HEK293 (cell line): Measurements from ENCODE around the gene SDHAF4.
A peak's percentile ranks its signal among the peaks of the same experiment; 100 is the strongest.

ENCODE experiments used
- CTCF ChIA-PET: fragments of 350-600 bp; formaldehyde crosslinking; extraction: SDS; loops from one replicate; lab custom pipeline; 2021; ENCODE audit warnings: antibody characterized with exemption; lab: Yijun Ruan, JAX
- POLR2A ChIA-PET: fragments of 300-600 bp; formaldehyde crosslinking; extraction: SDS; loops from one replicate; lab custom pipeline; 2020; ENCODE audit warnings: antibody characterized with exemption, inconsistent platforms; lab: Yijun Ruan, JAX
- H3K27ac ChIP-seq: fragments of 200-500 bp; sonication (Bioruptor generic); 2 replicates; pipeline ENCODE4 v1.5.1; 2014; ENCODE audit warnings: low read depth, low read length, control low read depth, inconsistent platforms; ENCODE audit errors: extremely low read depth
- H3K36me3 ChIP-seq, 2 experiments: fragments of 200-500 bp in 1 of 2; sonication (Bioruptor generic) in 1 of 2; 1 replicate in 1 of 2; 2 replicates in 1 of 2; pipeline ENCODE4 v1.5.1; 2014 to 2017; ENCODE audit warnings: inconsistent platforms in 2 of 2, low read length in 2 of 2; ENCODE audit not compliant: control insufficient read depth in 2 of 2, insufficient read depth in 1 of 2
- H3K4me1 ChIP-seq: fragments of 200-500 bp; sonication (Bioruptor generic); 2 replicates; pipeline ENCODE4 v1.5.1; 2014; ENCODE audit warnings: mild to moderate bottlenecking, low read length, inconsistent platforms; ENCODE audit not compliant: control insufficient read depth, insufficient read depth
- H3K4me3 ChIP-seq: 2 replicates; pipeline ENCODE4 v1.5.1; 2011; ENCODE audit warnings: low read depth, mild to moderate bottlenecking, control low read depth, low read length, moderate library complexity
- H3K9me3 ChIP-seq: fragments of 200-500 bp; sonication (Bioruptor generic); 2 replicates; pipeline ENCODE4 v1.5.1; 2014; ENCODE audit warnings: low read depth, low read length, inconsistent platforms; ENCODE audit not compliant: control insufficient read depth, insufficient read depth
- HOXC10 ChIP-seq: sonication (generic); formaldehyde crosslinking; IDR thresholded peaks from 2 replicates; pipeline ENCODE4 v1.8.1; 2023; ENCODE audit warnings: mild to moderate bottlenecking, missing genetic modification reagents
- HOXD13 ChIP-seq: sonication (generic); formaldehyde crosslinking; IDR thresholded peaks from 2 replicates; pipeline ENCODE4 v1.8.0; 2022; ENCODE audit warnings: missing genetic modification reagents, borderline replicate concordance
- OSR2 ChIP-seq: fragments of 450-650 bp; formaldehyde crosslinking; IDR thresholded peaks from 2 replicates; pipeline ENCODE4 v1.5.1; 2016; ENCODE audit warnings: missing biosample characterization, missing genetic modification characterization
- SALL2 ChIP-seq: fragments of 450-650 bp; formaldehyde crosslinking; IDR thresholded peaks from 2 replicates; pipeline ENCODE4 v1.5.0; 2017; ENCODE audit warnings: missing biosample characterization, mild to moderate bottlenecking, missing genetic modification characterization, borderline replicate concordance
- SETDB1 ChIP-seq: IDR thresholded peaks from one replicate; pipeline ENCODE4 v1.6.1; 2017; ENCODE audit warnings: mild to moderate bottlenecking, low read length, moderate library complexity, mixed read lengths; ENCODE audit not compliant: insufficient read length
- SP3 ChIP-seq: fragments of 450-650 bp; formaldehyde crosslinking; IDR thresholded peaks from 2 replicates; pipeline ENCODE4 v1.5.1; 2016; ENCODE audit warnings: missing biosample characterization, missing genetic modification characterization
- ZNF266 ChIP-seq: fragments of 450-650 bp; formaldehyde crosslinking; IDR thresholded peaks from 2 replicates; pipeline ENCODE4 v1.5.1; 2016; ENCODE audit warnings: missing biosample characterization, missing genetic modification characterization, low read depth
- ZNF292 ChIP-seq: fragments of 450-650 bp; formaldehyde crosslinking; IDR thresholded peaks from 2 replicates; pipeline ENCODE4 v1.5.1; 2016; ENCODE audit warnings: low read depth, missing biosample characterization, missing genetic modification characterization, borderline replicate concordance
- ZNF324 ChIP-seq: fragments of 450-650 bp; formaldehyde crosslinking; IDR thresholded peaks from 2 replicates; pipeline ENCODE4 v1.5.1; 2016; ENCODE audit warnings: missing biosample characterization, missing genetic modification characterization
- ZNF341 ChIP-seq: fragments of 450-650 bp; formaldehyde crosslinking; IDR thresholded peaks from 2 replicates; pipeline ENCODE4; 2016; ENCODE audit warnings: low read depth, missing biosample characterization, missing genetic modification characterization
- ZNF391 ChIP-seq: fragments of 450-650 bp; formaldehyde crosslinking; IDR thresholded peaks from 2 replicates; pipeline ENCODE4 v1.5.1; 2016; ENCODE audit warnings: low read depth, missing biosample characterization, missing genetic modification characterization, borderline replicate concordance
- ZNF510 ChIP-seq: fragments of 450-650 bp; formaldehyde crosslinking; IDR thresholded peaks from 2 replicates; pipeline ENCODE4 v1.5.1; 2018; ENCODE audit warnings: mild to moderate bottlenecking, missing genetic modification characterization, missing biosample characterization; ENCODE audit not compliant: insufficient replicate concordance
- ZSCAN16 ChIP-seq: fragments of 450-650 bp; formaldehyde crosslinking; IDR thresholded peaks from 2 replicates; pipeline ENCODE4 v1.5.1; 2016; ENCODE audit warnings: missing biosample characterization, missing genetic modification characterization
- TF ChIP-seq, protein P1 (sequence below): fragments of 450-650 bp; formaldehyde crosslinking; IDR thresholded peaks from 2 replicates; pipeline ENCODE4 v1.5.1; 2016; ENCODE audit warnings: missing biosample characterization, missing genetic modification characterization
- TF ChIP-seq, protein P2 (sequence below): fragments of 450-650 bp; formaldehyde crosslinking; IDR thresholded peaks from 2 replicates; pipeline ENCODE4 v1.5.1; 2017; ENCODE audit warnings: missing biosample characterization, missing genetic modification characterization

SDHAF4 gene

DNA sequence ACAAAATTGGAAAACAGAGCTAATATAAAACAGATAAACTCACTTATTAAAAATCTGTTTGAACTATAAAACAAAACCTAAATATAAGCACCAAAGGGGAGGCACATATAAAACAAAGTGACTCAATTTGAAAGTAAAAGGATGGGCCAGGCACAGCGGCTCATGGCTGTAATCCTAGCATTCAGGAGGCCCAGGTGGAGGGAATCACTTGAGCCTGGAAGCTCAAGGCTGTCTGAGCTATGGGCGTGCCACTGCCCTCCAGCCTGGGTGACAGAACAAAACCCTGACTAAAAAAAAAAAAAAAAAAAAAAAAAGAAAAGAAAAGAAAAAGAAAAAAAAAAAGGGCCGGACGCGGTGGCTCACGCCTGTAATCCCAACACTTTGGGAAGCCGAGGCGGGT lies 69.9 kb downstream of the SDHAF4 start:
- CTCF ChIA-PET, result no interaction called here
- H3K4me1 ChIP-seq, result no peaks in the 10 kb centered on the region
- no peaks in the 10 kb centered on the region for H3K36me3 ChIP-seq
- H3K4me3 ChIP-seq, result no peak overlapping the region
- no peak for TF ChIP-seq SETDB1
- TF ChIP-seq, protein P1, sequence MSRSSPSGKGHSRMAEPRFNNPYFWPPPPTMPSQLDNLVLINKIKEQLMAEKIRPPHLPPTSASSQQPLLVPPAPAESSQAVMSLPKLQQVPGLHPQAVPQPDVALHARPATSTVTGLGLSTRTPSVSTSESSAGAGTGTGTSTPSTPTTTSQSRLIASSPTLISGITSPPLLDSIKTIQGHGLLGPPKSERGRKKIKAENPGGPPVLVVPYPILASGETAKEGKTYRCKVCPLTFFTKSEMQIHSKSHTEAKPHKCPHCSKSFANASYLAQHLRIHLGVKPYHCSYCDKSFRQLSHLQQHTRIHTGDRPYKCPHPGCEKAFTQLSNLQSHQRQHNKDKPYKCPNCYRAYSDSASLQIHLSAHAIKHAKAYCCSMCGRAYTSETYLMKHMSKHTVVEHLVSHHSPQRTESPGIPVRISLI (tag by site-specific recombination), result 0 out of 2 replicates have a peak, but pooled peaks have one; percentile 15
- TF ChIP-seq, all 188 proteins: peak for 1
- no peaks in the 10 kb centered on the region for H3K9me3 ChIP-seq
- POLR2A ChIA-PET, result interaction anchor here (0.6 kb wide), 1 partner anchor 9 kb away, joined by 7 read pairs; no protein-coding TSS in a partner anchor
- no peak overlapping the region for H3K27ac ChIP-seq

DNA sequence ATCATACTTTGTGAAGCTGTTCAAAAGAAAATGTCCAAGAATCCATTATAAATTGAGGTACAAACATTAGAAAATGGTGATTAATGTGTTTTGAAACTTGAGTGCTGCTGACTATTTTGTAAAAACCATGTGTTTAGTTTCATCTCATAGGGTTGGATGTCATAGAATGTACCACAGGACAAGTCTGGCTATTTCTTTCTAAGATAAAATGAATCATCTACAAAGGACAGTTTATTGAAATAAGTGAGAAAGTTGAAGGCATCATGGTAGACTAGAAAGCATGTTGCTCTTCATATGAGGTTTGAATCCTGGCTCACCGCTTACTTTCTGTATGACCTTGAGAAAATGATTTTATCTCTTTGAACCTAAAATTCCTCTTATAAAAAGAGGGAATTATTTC lies 71.7 kb downstream of the SDHAF4 start:
- POLR2A ChIA-PET, result no interaction called here
- CTCF ChIA-PET, result interaction anchor here (0.6 kb wide), 1 partner anchor 10 kb away, joined by 3 read pairs; no protein-coding TSS in a partner anchor

More for the DNA sequence above, 71.7 kb downstream of the SDHAF4 start:
- no peaks in the 10 kb centered on the region for H3K9me3 ChIP-seq
- no peak overlapping the region for H3K27ac ChIP-seq
- no peaks in the 10 kb centered on the region for H3K4me1 ChIP-seq
- H3K4me3 ChIP-seq, result no peak overlapping the region
- H3K36me3 ChIP-seq, result no peaks in the 10 kb centered on the region
- TF ChIP-seq ZNF266 (no peak), HOXD13 (CRISPR knock-in tag) (no peak), ZSCAN16 (tag by site-specific recombination) (no peak), ZNF292 (no peak), ZNF324 (tag by site-specific recombination) (no peak), ZNF510 (no peak), ZNF391 (no peak), HOXC10 (CRISPR knock-in tag) (no peak), ZNF341 (tag by site-specific recombination) (no peak), SALL2 (no peak), OSR2 (no peak), SP3 (tag by site-specific recombination) (no peak)
- TF ChIP-seq, protein P2, sequence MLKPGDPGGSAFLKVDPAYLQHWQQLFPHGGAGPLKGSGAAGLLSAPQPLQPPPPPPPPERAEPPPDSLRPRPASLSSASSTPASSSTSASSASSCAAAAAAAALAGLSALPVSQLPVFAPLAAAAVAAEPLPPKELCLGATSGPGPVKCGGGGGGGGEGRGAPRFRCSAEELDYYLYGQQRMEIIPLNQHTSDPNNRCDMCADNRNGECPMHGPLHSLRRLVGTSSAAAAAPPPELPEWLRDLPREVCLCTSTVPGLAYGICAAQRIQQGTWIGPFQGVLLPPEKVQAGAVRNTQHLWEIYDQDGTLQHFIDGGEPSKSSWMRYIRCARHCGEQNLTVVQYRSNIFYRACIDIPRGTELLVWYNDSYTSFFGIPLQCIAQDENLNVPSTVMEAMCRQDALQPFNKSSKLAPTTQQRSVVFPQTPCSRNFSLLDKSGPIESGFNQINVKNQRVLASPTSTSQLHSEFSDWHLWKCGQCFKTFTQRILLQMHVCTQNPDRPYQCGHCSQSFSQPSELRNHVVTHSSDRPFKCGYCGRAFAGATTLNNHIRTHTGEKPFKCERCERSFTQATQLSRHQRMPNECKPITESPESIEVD (tag by site-specific recombination), result no peak
